ENCODE results near the gene SERTM2.

DNA sequence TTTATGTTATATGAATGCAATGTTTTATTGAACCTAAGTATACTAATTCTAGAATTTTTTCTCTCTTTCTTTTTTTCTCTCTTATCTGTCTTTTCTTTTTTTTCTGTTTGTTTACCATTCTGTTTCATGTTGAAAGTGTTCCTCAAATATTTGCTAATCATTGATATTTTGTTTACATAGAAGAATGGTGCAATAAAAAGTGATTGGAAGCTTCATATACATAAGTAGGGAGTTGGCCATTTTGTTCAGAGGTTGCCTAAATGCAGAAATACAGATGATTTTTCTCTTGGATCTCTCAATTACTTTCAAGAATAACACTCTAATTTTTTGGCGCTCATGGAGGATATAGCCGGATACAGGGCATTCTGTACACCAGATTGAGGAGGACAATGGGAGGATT lies 5.7 kb upstream of the SERTM2 start:
- no peak for TF ChIP-seq EZH2 (IDR thresholded peaks at IDR 0.05; ENCODE audit: low read length)
- TF ChIP-seq, protein P1, sequence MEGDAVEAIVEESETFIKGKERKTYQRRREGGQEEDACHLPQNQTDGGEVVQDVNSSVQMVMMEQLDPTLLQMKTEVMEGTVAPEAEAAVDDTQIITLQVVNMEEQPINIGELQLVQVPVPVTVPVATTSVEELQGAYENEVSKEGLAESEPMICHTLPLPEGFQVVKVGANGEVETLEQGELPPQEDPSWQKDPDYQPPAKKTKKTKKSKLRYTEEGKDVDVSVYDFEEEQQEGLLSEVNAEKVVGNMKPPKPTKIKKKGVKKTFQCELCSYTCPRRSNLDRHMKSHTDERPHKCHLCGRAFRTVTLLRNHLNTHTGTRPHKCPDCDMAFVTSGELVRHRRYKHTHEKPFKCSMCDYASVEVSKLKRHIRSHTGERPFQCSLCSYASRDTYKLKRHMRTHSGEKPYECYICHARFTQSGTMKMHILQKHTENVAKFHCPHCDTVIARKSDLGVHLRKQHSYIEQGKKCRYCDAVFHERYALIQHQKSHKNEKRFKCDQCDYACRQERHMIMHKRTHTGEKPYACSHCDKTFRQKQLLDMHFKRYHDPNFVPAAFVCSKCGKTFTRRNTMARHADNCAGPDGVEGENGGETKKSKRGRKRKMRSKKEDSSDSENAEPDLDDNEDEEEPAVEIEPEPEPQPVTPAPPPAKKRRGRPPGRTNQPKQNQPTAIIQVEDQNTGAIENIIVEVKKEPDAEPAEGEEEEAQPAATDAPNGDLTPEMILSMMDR (optimal IDR thresholded peaks at IDR 0.05 in 1 of 3, IDR thresholded peaks at IDR 0.05 in 1 of 3, conservative IDR thresholded peaks at IDR 0.05 in 1 of 3; ENCODE audit: extremely low read depth in 1 of 3, insufficient read depth in 2 of 3, low read length in 3 of 3) = no peak
